ENCODE data around the gene STK17B. TPM values are rescaled to one million over a fixed set of nuclear protein-coding genes. Genes with fewer than 3 reads are reported as not detected.

Gene STK17B
- total and polyA plus RNA-seq, 10 of the 15 experiments (the other 5 are each of a cell fraction or from before 2014, with no cell fraction given): 21.2 to 108 (median 53.7) TPM

GRCh38 chr2:196160946-196161345, 10.4 kb downstream of the STK17B start:
- POLR2A ChIA-PET: interaction anchor here (2.2 to 7.8 kb wide), 2 partner anchors 10 to 16 kb away, joined by 13 to 64 read pairs; partner anchors contain the start of gene STK17B
- no peak for FAIRE-seq
- Histone ChIP-seq H3K4me2 (ENCODE audit: control insufficient read depth, insufficient read depth) (peak overlapping the region; percentile 86; the same call in 1 of the 2 replicates), H3K4me3 (peak overlapping the region; percentile 54), H3K79me2 (ENCODE audit: control insufficient read depth, insufficient read depth, low read length) (peaks cover 85% of the 10 kb centered on the region), H3K27me3 (replicated peaks in 1 of 2; ENCODE audit: control insufficient read depth in 2 of 2, insufficient read depth in 2 of 2, low read length in 1 of 2) (no peaks in the 10 kb centered on the region), H4K20me1 (ENCODE audit: control insufficient read depth, insufficient read depth) (no peaks in the 10 kb centered on the region), H3K9ac (ENCODE audit: control insufficient read depth, insufficient read depth, low read length) (no peak overlapping the region), H2AFZ (ENCODE audit: control insufficient read depth, low read depth, low read length) (no peak overlapping the region), H3K9me3 (replicated peaks; ENCODE audit: control insufficient read depth, insufficient read depth, low read length) (peaks cover 3% of the 10 kb centered on the region; the same call in 1 of the 3 replicates), H3K27ac (ENCODE audit: control insufficient read depth, insufficient read depth) (peak overlapping the region; percentile 77), H3K4me1 (ENCODE audit: control insufficient read depth, insufficient read depth, low read length) (peaks cover 29% of the 10 kb centered on the region), H3K36me3 (ENCODE audit: control insufficient read depth in 2 of 2, insufficient read depth in 2 of 2, low read length in 1 of 2) (peaks cover 0 to 11% of the 10 kb centered on the region in 2 experiments; a peak in 2 of 4 replicates)
- ATAC-seq: no peak
- intact Hi-C loops (cut with micrococcal nuclease; ENCODE audit: unreplicated experiment) (loop anchor here (1.0 to 10.0 kb wide), 2 partner anchors 7 to 506 kb away; partner anchors contain the start of gene SLC39A10), in situ Hi-C loops (cut with MboI) (loop anchor here (25.0 kb wide), 1 partner anchor 101 kb away; no protein-coding TSS in a partner anchor)
- CTCF ChIA-PET: interaction anchor here (2.7 to 4.6 kb wide), 2 partner anchors 72 to 83 kb away, joined by 9 to 27 read pairs; no protein-coding TSS in a partner anchor
- SMC1A ChIA-PET (ENCODE audit: uncharacterized antibody, unreplicated experiment): interaction anchor here (0.6 to 11.7 kb wide), 13 partner anchors 8 to 253 kb away, joined by 3 to 124 read pairs (median 4); no protein-coding TSS in a partner anchor
- WGBS (ENCODE audit: insufficient coverage, insufficient replicate concordance, low lambda C conversion rate, missing lambda C conversion rate): 22% methylated on average over 4 of the region's 4 CpGs
- BruUV-seq (replicated peaks): no TSS peak
- RAD21 ChIA-PET (ENCODE audit: unreplicated experiment): interaction anchor here (0.9 to 8.5 kb wide), 8 partner anchors 9 to 115 kb away, joined by 3 to 68 read pairs (median 12); no protein-coding TSS in a partner anchor
- TF ChIP-seq, protein P1, sequence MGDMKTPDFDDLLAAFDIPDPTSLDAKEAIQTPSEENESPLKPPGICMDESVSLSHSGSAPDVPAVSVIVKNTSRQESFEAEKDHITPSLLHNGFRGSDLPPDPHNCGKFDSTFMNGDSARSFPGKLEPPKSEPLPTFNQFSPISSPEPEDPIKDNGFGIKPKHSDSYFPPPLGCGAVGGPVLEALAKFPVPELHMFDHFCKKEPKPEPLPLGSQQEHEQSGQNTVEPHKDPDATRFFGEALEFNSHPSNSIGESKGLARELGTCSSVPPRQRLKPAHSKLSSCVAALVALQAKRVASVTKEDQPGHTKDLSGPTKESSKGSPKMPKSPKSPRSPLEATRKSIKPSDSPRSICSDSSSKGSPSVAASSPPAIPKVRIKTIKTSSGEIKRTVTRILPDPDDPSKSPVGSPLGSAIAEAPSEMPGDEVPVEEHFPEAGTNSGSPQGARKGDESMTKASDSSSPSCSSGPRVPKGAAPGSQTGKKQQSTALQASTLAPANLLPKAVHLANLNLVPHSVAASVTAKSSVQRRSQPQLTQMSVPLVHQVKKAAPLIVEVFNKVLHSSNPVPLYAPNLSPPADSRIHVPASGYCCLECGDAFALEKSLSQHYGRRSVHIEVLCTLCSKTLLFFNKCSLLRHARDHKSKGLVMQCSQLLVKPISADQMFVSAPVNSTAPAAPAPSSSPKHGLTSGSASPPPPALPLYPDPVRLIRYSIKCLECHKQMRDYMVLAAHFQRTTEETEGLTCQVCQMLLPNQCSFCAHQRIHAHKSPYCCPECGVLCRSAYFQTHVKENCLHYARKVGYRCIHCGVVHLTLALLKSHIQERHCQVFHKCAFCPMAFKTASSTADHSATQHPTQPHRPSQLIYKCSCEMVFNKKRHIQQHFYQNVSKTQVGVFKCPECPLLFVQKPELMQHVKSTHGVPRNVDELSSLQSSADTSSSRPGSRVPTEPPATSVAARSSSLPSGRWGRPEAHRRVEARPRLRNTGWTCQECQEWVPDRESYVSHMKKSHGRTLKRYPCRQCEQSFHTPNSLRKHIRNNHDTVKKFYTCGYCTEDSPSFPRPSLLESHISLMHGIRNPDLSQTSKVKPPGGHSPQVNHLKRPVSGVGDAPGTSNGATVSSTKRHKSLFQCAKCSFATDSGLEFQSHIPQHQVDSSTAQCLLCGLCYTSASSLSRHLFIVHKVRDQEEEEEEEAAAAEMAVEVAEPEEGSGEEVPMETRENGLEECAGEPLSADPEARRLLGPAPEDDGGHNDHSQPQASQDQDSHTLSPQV (IDR thresholded peaks at IDR 0.05): no peak
- no peak for TF ChIP-seq POU2F2 (IDR thresholded peaks at IDR 0.05; ENCODE audit: borderline replicate concordance, low read depth, low read length)
- TF ChIP-seq CEBPB (IDR thresholded peaks at IDR 0.05; ENCODE audit: borderline replicate concordance in 1 of 2, low read depth in 2 of 2, low read length in 2 of 2): no peak
- no peak for DNase-seq (ENCODE audit: low read depth, low spot score)

All from GM12878 (cell line).